ENCODE results near the gene RGS7BP.

DNA sequence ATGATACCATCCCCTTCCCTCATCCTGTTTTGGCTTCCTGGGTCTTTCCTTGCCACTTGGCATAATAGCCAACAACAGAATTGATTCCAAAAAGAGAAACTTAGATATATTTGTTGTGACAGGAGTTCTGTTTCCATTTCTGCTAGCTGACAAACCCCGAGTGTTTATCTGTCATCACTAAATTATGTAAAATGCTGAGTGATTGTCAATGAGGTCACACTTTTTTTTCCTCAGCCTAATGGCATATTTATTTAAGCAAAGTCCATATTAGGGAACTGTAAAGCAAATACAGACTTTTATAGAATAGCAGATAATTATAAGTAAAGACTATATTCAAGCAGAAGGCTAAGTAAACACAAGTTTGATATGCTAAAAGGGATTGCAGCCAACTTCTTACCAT is 64.0 kb downstream of the RGS7BP start:
- TF ChIP-seq EZH2 (optimal IDR thresholded peaks at IDR 0.05; ENCODE audit: low read depth, low read length) (no peak), EZH2phosphoT487 (IDR thresholded peaks at IDR 0.05; ENCODE audit: low read length) (no peak)
- TF ChIP-seq, protein P1, sequence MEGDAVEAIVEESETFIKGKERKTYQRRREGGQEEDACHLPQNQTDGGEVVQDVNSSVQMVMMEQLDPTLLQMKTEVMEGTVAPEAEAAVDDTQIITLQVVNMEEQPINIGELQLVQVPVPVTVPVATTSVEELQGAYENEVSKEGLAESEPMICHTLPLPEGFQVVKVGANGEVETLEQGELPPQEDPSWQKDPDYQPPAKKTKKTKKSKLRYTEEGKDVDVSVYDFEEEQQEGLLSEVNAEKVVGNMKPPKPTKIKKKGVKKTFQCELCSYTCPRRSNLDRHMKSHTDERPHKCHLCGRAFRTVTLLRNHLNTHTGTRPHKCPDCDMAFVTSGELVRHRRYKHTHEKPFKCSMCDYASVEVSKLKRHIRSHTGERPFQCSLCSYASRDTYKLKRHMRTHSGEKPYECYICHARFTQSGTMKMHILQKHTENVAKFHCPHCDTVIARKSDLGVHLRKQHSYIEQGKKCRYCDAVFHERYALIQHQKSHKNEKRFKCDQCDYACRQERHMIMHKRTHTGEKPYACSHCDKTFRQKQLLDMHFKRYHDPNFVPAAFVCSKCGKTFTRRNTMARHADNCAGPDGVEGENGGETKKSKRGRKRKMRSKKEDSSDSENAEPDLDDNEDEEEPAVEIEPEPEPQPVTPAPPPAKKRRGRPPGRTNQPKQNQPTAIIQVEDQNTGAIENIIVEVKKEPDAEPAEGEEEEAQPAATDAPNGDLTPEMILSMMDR (IDR thresholded peaks at IDR 0.05; ENCODE audit: low read length), result no peak

Measured in MM.1S (cell line).